ENCODE measurements around the gene PLEKHD1.

- TF ChIP-seq CTCF (conservative IDR thresholded peaks at IDR 0.05; ENCODE audit: low read length) = no peak
- no peak for TF ChIP-seq EZH2phosphoT487 (IDR thresholded peaks at IDR 0.05; ENCODE audit: borderline replicate concordance, low read depth, low read length)
Observed at GRCh38 chr14:69487226-69487625, 2.7 kb downstream of the PLEKHD1 start.

Measured in OCI-LY7 (cell line).